Activated CD4-positive, alpha-beta memory T cell treated with anti-CD3 and anti-CD28 coated beads, Interleukin-2, amount 10 ng/mL, durations not matched to agents 7 days and 5 days (primary cell): Measurements from ENCODE around the gene PSD. TPM values are rescaled to one million over a fixed set of nuclear protein-coding genes. Genes with fewer than 3 reads are reported as not detected.

Experiments used
- CTCF ChIA-PET: fragments of 350-600 bp; sonication (Branson Sonifier 250); formaldehyde crosslinking; loops from one replicate; lab custom pipeline; 2021; ENCODE audit warnings: antibody characterized with exemption, inconsistent platforms; lab: Charles Lee
- POLR2A ChIA-PET: fragments of 350-600 bp; sonication (Branson Sonifier 250); formaldehyde crosslinking; loops from one replicate; lab custom pipeline; 2021; ENCODE audit warnings: antibody characterized with exemption; lab: Charles Lee
- DNase-seq: peaks from one replicate; pipeline ENCODE4 v3.0.0-alpha.2; 2020
- H3K27ac Mint-ChIP-seq: one replicate; pipeline ENCODE4 v1.8.0; 2021; ENCODE audit warnings: mild to moderate bottlenecking, mixed read lengths
- H3K27me3 Mint-ChIP-seq: one replicate; pipeline ENCODE4 v1.8.0; 2021; ENCODE audit warnings: mixed read lengths
- H3K36me3 Mint-ChIP-seq: one replicate; pipeline ENCODE4 v1.8.0; 2021; ENCODE audit warnings: low read depth, mixed read lengths
- H3K4me1 Mint-ChIP-seq: one replicate; pipeline ENCODE4 v1.8.0; 2021; ENCODE audit warnings: mixed read lengths
- H3K4me3 Mint-ChIP-seq: one replicate; pipeline ENCODE4 v1.8.0; 2021; ENCODE audit warnings: mild to moderate bottlenecking, mixed read lengths
- H3K9me3 Mint-ChIP-seq: one replicate; pipeline ENCODE4 v1.8.0; 2021; ENCODE audit warnings: mixed read lengths
- total RNA-seq, 2 experiments: library from RNA; stranded (reverse); gene quantifications; one replicate each; pipeline ENCODE4 v1.2.3, GENCODE V29; 2021

PSD gene
- total RNA-seq, 2 experiments from 2014 or later: 1.4 TPM

DNA sequence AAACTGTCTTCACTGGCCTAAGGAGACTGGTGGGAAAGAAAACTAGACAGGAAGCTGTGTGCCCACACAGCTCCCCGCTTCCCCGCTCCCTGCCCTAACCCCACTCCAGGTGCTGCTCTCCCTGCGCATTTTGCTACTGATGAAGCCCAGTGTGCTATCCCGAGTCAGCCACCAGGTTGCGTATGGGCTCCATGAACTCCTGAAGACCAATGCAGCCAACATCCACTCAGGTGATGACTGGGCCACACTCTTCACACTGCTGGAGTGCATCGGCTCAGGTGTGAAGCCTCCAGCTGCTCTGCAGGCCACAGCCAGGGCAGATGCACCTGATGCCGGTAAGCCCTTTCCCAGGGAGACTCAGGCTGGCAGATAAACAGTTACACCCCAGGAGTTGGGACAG, 43.3 kb downstream of the PSD start:
- Mint-ChIP-seq H3K27ac (no peak overlapping the region), H3K9me3 (no peaks in the 10 kb centered on the region), H3K27me3 (no peaks in the 10 kb centered on the region), H3K4me3 (no peak overlapping the region), H3K36me3 (peaks cover 53% of the 10 kb centered on the region), H3K4me1 (no peaks in the 10 kb centered on the region)
- no peak for DNase-seq
- CTCF ChIA-PET: interaction anchor here (1.6 to 2.7 kb wide), 2 partner anchors 23 to 145 kb away, joined by 5 to 13 read pairs; no protein-coding TSS in a partner anchor
- POLR2A ChIA-PET: no interaction called here

DNA sequence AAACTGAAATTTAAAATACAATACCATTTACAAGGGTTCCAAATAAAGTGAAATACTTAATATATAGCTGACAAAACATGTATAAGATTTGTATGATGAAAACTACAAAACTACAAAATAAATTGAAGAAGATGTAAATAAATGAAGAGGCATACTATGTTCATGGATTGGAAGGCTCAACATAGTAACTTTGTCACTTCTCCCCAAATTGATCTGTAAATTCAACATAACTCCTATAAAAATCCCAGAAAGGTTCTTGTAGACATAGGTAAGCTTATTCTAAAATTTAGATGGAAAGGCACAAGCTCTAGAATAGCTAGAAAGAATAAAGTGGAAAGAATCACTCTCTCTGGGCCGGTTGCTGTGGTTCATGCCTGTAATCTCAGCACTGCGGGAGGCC, 47.3 kb downstream of the PSD start:
- ChIA-PET CTCF (interaction anchor here (1.0 to 2.9 kb wide), 4 partner anchors 13 to 126 kb away, joined by 3 to 15 read pairs (median 7); partner anchors contain the start of gene GBF1), POLR2A (no interaction called here)
- no peak overlapping the region for H3K27ac Mint-ChIP-seq
- H3K4me1 Mint-ChIP-seq: no peaks in the 10 kb centered on the region
- no peak overlapping the region for H3K4me3 Mint-ChIP-seq
- peaks cover 68% of the 10 kb centered on the region for H3K36me3 Mint-ChIP-seq
- no peaks in the 10 kb centered on the region for H3K27me3 Mint-ChIP-seq
- no peak for DNase-seq
- H3K9me3 Mint-ChIP-seq: no peaks in the 10 kb centered on the region

DNA sequence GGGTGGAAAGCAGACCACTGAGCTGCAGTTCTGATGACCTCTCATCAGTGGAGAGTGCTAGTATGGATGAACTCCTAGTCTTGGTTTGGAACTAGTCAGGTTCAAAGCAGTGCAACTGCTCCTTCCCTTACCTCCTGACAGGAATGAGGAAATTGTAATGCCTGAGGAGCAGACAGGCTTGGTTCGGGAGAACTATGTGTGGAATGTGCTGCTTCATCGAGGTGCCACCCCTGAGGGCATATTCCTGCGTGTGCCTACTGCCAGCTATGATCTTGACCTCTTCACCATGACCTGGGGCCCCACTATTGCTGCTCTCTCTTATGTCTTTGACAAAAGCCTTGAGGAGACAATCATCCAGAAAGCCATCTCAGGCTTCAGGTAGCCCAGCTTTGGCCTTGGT, 50.5 kb downstream of the PSD start:
- no peak overlapping the region for H3K4me3 Mint-ChIP-seq
- ChIA-PET POLR2A (interaction anchor here (0.7 kb wide), 1 partner anchor 26 kb away, joined by 3 read pairs; no protein-coding TSS in a partner anchor), CTCF (interaction anchor here (0.9 to 1.6 kb wide), 2 partner anchors 136 to 138 kb away, joined by 3 to 10 read pairs; no protein-coding TSS in a partner anchor)

DNA sequence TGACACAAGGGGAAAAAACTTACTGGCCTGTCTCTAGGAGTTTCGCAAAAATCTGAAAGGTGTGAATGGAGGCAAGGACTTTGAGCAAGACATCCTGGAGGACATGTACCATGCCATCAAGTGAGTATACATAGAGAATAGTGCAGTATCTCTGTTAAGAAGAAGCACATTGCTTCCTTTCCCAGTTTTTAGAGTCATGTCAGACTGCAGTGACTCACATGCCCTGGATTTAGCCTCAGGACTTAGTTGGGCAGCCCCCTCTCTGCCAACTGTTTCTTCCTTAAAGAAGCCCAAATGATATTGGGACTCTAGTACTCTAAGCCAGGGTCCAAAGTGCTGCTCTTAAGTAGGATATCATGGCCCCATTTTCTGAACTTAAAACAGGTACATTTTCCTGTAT, 51.1 kb downstream of the PSD start:
- H3K36me3 Mint-ChIP-seq: peaks cover 82% of the 10 kb centered on the region
- H3K27ac Mint-ChIP-seq: no peak overlapping the region

More for the DNA sequence above, 50.5 kb downstream of the PSD start:
- Mint-ChIP-seq H3K4me1 (no peaks in the 10 kb centered on the region), H3K36me3 (peaks cover 82% of the 10 kb centered on the region), H3K27ac (no peak overlapping the region), H3K27me3 (no peaks in the 10 kb centered on the region), H3K9me3 (no peaks in the 10 kb centered on the region)
- DNase-seq: no peak

DNA sequence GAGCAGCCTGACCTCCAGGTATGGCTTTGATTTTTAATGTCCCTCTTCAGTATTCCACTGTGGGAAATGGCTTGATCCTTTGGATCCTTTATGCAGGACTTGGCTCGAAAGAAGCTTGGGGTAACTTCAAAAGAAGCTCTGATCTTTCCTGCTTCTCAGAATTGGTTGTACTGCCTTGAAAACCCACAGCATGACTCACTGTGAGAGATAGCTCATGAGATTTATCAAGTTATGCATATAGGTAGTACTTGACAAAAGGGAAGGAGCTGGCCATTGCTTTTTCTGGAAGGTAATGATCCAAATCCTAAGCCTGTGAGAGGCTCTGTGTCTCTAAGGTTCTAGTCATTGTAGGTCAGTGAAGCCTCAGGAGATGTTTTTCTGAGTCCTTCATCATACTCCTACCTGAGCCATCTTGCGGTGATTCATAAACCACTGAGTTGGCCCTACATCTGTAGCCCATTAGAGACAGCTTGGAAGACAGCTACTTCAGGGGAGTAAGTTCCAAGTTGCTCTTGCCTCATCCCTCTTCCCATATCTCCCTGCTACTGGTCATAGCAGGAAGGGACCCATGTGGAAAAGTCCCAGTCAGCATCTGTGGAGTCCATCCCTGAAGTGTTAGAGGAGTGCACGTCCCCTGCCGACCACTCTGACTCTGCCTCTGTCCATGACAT, 59.7 kb downstream of the PSD start:
- Mint-ChIP-seq H3K36me3 (peaks cover 76% of the 10 kb centered on the region), H3K4me1 (peaks cover 21% of the 10 kb centered on the region), H3K9me3 (no peaks in the 10 kb centered on the region), H3K4me3 (no peak overlapping the region), H3K27ac (no peak overlapping the region), H3K27me3 (no peaks in the 10 kb centered on the region)
- POLR2A ChIA-PET: interaction anchor here (0.6 to 2.4 kb wide), 6 partner anchors 10 to 132 kb away, joined by 3 to 15 read pairs (median 4); partner anchors contain the start of genes GBF1 and NFKB2
- CTCF ChIA-PET: interaction anchor here (0.8 to 15.2 kb wide), 7 partner anchors 9 to 356 kb away, joined by 3 to 593 read pairs (median 4); partner anchors contain the start of genes ARL3, ELOVL3, PITX3 and SFXN2
- no peak for DNase-seq

More for the DNA sequence above, 51.1 kb downstream of the PSD start:
- Mint-ChIP-seq H3K9me3 (no peaks in the 10 kb centered on the region), H3K4me3 (no peak overlapping the region), H3K27me3 (no peaks in the 10 kb centered on the region), H3K4me1 (no peaks in the 10 kb centered on the region)
- ChIA-PET POLR2A (no interaction called here), CTCF (no interaction called here)
- DNase-seq: no peak

DNA sequence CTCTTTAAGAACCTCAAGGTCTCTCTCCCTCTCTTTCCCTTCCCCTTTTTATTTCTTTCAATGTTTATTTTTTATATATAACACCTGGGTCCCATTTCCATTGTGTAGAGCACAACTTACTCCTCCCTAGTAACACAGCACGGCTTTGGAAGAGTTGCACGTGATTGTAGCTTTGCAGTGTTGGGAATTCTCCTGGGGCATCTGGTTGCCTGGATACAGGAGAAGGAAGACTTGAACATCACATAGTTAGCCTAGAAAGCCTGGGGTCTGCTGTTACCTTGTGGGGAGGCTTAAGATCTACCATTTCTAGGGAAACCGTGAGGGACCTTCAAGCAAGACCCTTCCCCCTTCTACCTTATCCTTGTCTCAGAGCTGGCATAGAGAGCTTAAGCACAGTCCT, 64.1 kb downstream of the PSD start:
- POLR2A ChIA-PET: interaction anchor here (0.7 to 4.3 kb wide), 4 partner anchors 13 to 166 kb away, joined by 3 to 39 read pairs (median 3); no protein-coding TSS in a partner anchor
- Mint-ChIP-seq H3K27ac (no peak overlapping the region), H3K36me3 (peaks cover 61% of the 10 kb centered on the region), H3K9me3 (no peaks in the 10 kb centered on the region), H3K4me3 (no peak overlapping the region), H3K4me1 (peaks cover 21% of the 10 kb centered on the region), H3K27me3 (no peaks in the 10 kb centered on the region)
- no peak for DNase-seq
- CTCF ChIA-PET: interaction anchor here (0.8 to 15.2 kb wide), 5 partner anchors 10 to 184 kb away, joined by 4 to 593 read pairs (median 32); partner anchors contain the start of gene ELOVL3

Other genes starting within 250 kb of the PSD start
- gene ELOVL3, start 192.5 kb downstream of the PSD start, total RNA-seq: not detected
- not detected for gene PITX3, start 177.3 kb downstream of the PSD start, total RNA-seq
- 10 to 100 TPM; 42.4 to 43.1 TPM for gene GBF1, start 173.3 kb downstream of the PSD start, total RNA-seq
- gene NFKB2, start 23.1 kb downstream of the PSD start, total RNA-seq: 100 to 1,000 TPM; 121 to 122 TPM
- gene FBXL15, start 2.1 kb upstream of the PSD start, total RNA-seq: 10 to 100 TPM; 13.5 to 14.3 TPM
- gene CUEDC2, start 13.8 kb upstream of the PSD start, total RNA-seq: 10 to 100 TPM; 60.9 to 64.5 TPM
- under 1 TPM in 1 of 2 experiments, not detected in 1; 0.33 TPM for gene C10orf95, start 32.8 kb upstream of the PSD start, total RNA-seq
- gene ACTR1A, start 83.9 kb upstream of the PSD start, total RNA-seq: 10 to 100 TPM; 74.3 to 78.9 TPM
- gene SUFU, start 85.2 kb upstream of the PSD start, total RNA-seq: 10 to 100 TPM; 18.0 to 19.6 TPM
- 10 to 100 TPM; 53.0 to 56.0 TPM for gene TRIM8, start 225.7 kb upstream of the PSD start, total RNA-seq